ENCODE data around the gene ASTL.

The ASTL gene

DNA sequence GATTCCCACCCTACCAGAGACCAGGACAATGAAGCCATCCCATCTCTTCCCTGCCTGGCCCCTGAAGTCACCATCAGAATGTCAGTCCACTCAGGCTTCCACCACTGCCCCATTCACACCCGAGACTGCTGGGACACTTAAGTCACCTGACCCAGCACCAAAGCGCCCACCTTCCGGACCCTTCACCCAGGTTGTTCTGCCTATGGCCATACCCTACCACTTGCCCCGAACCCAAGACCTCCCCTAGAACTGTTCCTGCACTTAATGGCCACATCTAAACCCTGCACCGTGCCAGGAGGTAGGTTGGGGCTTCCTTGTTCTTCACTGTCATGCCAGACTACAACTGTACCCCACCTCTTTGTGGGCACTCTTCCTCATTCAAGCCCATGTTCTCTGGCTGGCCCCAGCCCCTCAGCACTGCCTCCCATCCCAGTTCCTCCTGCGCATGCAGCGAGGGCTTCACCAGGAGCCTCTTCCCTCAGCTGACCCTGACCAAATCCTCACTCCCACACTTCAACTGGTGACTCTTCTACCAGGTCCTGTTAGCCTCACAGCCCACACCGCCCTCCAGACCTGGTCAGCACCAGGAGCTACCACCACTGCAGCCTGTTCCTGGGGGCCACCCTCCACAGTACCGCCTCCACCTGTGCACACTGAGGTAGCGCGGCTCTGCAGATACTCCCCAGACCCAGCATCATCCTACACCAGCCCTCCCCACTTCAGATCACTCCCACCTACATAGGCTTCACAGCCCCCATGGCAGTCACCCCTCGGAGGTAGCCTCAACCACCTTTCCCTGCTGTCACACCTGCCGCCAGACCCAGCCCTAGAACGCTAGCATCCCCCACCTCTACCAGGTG lies 13.7 kb downstream of the ASTL start:
- no peak for DNase-seq

DNA sequence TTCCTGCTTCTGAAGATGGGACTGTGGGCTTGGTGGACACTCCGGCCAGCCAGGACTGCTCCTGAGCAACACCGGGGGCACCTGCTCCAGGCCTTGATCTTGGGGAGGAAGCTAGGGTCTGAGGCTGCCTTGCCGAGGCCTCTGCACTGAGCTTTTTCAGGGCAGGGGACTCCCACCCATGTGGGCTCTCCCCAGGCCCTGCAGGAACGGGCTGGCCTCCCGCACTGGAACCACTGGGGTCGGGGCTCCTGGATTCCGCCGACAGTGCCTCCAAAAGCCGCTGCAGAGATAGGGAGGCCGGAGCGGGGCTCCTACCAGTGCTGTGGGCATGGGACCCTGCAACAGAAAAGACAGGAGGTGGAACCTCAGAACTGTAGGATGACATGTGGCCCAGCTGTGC lies 14.4 kb downstream of the ASTL start:
- DNase-seq, result no peak

- no peak for DNase-seq
These were observed 15.0 kb downstream of the ASTL start for GRCh38 chr2:96123290-96123689.

DNA sequence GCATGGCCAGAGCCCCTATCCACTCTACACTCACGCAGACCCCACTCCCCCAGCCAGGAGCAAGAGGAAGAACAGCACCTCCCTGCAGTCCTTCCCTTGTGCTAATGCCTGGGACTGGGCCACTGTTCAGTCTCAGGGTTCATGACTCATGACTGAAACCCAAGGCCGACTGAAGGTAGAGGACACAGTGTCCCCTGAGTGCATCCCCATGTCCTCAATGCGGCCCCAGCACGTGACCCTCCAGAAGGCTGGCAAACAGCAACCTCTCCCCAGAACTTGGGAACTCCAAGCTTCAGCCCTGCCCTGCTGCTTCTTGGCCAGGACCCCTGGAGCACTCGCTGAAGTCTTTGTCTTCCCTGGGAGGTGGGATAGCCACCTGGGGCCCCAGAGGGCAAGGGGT lies 15.9 kb downstream of the ASTL start:
- no peak for DNase-seq

- no peak for DNase-seq
These were observed 16.9 kb downstream of the ASTL start for GRCh38 chr2:96121414-96121813.

GRCh38 chr2:96120991-96121390 lies 17.3 kb downstream of the ASTL start:
- no peak for DNase-seq

- DNase-seq, result no peak
These were observed 18.1 kb downstream of the ASTL start for GRCh38 chr2:96120091-96120720.

DNA sequence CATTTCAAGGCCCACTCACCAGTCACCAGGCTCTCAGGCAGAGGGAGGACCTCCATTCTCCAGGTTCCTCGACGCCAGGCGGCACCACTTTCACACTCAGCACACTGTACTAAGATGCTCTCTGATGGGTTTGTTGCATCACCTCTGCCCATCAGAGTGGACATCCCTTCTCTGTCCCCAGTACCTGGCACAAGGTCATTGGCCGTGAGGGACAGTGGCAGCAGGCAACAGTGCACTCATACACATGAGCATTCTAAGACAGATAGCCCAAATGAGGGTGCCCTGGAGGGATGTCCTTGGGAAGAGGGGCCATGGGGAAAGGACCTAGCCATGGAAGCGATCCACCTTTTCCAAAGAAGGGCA lies 18.9 kb downstream of the ASTL start:
- no peak for DNase-seq

GRCh38 chr2:96118698-96119388 lies 19.5 kb downstream of the ASTL start:
- no peak for DNase-seq

DNA sequence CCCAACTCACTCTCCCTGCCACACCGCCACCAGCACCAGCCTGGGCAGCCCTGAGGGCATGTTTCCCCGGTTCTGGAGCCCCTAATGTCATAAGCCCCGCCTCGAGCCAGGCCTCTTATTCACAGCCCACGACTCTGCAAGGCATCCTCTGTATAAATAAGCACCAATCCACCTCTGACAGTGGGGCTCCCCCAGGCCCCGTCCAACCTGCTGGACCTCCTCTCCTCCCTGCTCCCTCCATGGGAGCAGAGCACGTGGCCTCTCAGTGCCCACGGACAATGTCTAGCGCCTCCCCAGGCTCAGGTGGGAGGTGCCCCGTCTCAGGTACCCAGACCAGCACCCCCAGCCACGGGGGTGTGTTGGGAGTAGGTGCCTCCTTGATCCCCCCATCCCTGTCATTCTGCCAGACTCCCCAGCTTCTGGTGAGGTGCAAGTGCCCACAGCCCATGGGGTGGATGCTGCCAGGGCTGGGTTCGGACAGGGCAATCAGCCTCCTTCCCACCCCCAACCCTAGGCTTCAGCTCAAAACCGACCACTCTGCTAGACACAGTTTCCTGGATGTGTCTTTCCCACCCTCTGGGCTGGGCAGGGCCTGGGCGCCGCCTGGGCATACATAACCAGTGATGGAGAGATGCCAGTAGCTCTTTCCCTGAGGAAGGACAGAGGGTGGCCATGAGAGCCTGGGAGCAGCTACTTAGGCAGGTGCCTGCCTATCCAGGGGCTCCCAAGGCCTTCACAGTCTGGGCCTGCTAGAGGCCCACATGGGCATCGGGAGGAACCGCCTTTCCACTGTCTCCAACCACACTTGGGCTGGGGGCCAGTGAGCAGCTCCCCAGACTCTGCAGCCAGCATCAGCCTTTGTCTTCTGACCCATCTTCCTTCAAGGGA lies 20.4 kb downstream of the ASTL start:
- DNase-seq, result peak; percentile 44

- peak; percentile 73 for DNase-seq
These were observed 21.3 kb downstream of the ASTL start for GRCh38 chr2:96116879-96117533.

DNA sequence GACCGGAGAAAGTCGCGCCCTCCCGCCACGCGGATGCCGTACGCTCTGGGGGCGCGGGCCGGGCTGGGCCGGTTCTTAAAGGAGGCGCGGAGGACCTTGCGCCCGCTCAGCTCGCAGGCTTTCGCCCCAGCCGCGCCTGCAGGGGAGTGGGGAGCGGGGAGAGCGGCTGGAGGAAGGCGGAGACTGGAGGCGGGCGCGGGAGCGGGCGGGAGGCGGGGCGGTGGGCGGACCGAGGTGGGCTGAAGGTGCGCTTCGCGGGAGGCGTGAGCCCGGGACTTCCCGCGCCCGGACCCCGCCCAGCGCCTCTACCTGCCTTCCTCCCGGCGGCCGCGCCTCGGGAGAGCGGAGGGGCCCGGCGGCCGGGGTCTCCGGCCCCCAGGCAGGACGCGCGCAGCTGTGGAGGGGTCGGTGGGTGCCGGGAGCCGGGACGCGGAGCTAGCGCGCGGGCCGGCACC lies 21.9 kb downstream of the ASTL start, which contains the start of gene ADRA2B:
TSS of gene ADRA2B (minus strand) at position 148 of the 455 bp plus-strand sequence. CDS start 422 bp downstream, outside the sequence.
- peak; percentile 74 for DNase-seq

- DNase-seq, result no peak
These were observed 22.5 kb downstream of the ASTL start for GRCh38 chr2:96115631-96116423.

DNA sequence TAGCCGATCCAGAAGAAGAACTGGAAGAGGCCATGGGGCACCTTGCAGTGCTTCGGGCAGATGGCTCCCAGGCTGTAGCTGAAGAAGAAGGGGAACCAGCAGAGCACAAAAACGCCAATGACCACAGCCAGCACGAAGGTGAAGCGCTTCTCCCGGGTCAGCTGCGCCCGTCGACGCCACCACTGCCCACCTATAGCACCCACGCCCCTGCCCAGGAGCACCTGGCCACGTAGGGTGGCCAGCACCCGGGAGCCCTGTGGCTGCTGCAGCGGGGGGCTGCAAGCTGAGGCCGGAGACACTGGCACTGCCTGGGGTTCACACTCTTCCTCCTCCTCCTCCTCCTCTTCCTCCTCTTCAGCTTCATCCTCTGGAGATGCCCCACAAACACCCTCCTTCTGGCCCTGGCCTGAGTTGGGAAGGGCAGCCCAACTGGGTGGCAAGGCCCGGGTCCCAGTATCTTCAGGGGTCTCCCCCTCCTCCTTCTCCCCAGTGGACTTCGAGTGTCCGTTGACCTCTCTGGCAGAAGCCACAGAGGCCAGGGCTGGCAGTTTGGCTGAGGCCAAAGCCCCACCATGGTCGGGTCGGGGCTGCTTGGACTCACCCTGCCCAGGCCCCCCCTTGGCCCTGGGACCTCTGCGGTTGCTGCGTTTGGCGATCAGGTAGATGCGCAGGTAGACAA lies 23.3 kb downstream of the ASTL start:
- no peak for DNase-seq

- DNase-seq, result no peak
These were observed 23.8 kb downstream of the ASTL start for GRCh38 chr2:96114546-96114902.

- no peak for DNase-seq
These were observed 24.4 kb downstream of the ASTL start for GRCh38 chr2:96113951-96114350.

- no peak for DNase-seq
These were observed 25.0 kb downstream of the ASTL start for GRCh38 chr2:96113367-96113677.

DNA sequence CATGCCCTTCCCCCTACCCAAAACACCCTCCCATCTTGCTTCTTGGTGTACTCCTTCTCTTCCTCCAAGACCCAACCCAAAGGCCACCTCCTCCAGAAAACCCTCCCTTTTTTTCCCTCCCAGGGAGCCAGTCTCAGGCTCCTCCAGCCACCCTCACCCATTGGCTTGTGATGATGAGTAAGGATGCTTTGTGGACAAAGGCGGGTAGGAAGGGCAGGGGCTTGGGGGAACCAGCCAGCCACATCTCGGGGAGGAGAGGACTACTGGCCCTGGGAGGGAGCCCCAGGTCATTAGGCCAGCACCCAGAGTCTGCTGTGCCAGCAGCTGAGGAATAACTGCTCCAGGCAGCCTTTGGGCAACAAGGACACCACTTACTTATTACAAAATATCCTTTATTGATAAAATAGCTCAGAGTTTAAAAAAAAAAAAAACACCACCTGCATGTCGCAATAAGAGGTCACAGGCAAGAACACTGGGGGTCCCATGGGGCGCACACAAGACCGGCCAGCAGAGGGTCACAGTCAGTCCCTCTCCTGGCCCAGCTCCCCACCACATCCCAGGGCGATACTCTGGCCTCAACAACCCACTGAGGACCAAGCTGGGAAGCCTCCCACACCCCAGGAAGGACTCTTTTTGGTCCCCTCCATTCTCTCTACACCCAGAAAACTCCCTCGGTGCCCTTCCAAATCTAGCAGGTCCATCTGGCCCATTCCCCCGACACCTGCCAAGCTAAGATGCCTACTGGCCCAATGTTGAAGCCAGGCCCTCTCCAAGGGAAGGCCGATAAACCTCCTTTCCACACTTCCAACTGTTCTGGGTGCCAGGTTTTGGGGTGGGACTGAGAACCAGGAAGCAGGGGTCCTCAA lies 25.6 kb downstream of the ASTL start:
- DNase-seq, result no peak

DNA sequence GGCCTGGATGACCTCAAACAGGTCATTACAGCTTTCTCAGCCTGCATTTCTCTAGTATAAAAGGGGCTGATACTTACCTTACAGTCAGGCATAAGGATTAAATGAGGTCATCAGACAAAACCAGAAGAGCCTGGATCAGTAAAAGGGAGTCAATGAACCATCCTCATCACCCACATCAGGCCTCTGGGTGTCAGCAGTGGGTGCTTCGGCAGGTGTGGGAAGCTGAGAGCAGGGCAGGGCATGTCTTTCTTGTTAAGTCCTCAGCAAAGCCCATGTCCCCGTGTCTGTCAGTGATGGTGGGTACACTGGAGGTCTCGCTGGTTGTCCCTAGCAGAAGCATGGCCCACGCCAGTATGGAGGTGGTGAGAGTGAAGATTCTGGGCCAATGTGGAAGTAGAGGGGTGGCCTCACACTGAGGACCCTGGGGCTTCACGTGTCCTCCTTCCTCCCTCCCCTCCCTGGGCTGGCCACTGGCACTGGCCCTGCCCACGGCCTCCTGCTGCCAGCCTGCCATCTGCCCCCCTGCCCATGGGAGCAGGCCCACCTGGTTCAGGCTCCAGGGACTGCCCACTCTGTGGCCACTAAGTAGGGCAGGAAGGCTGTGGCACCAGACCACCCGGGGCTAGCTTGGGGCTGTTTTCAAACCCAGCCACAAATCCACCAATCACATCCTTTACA lies 26.3 kb downstream of the ASTL start:
- no peak for DNase-seq
